Stimulated activated naive B cell treated with anti-CD40 and anti-IgM and Interleukin-4, amounts not matched to agents 10 μg/mL and 1 μg/mL and 100 μg/mL, for 72 hours (primary cell): ENCODE data around the gene KCNQ1.

Experiments used
- ATAC-seq, 2 donors: fragments of 150-1000 bp; cut with Tn5 transposase; replicated peaks; 2 replicates each; pipeline ENCODE4 v1.10.0; 2021; ENCODE audit warnings: moderate library complexity in 1 of 2
- DNase-seq: peaks from one replicate; pipeline ENCODE4 v3.0.0; 2021
- H3K27ac Mint-ChIP-seq: one replicate; pipeline ENCODE4 v1.8.0; 2022; ENCODE audit warnings: mild to moderate bottlenecking, mixed read lengths
- H3K27me3 Mint-ChIP-seq, 2 donors: one replicate each; pipeline ENCODE4 v1.8.0; 2022; ENCODE audit warnings: mixed read lengths in 2 of 2
- H3K36me3 Mint-ChIP-seq, 2 donors: one replicate each; pipeline ENCODE4 v1.8.0; 2022; ENCODE audit warnings: mixed read lengths in 2 of 2, mild to moderate bottlenecking in 1 of 2
- H3K4me1 Mint-ChIP-seq, 2 donors: one replicate each; pipeline ENCODE4 v1.8.0; 2022; ENCODE audit warnings: mixed read lengths in 2 of 2, mild to moderate bottlenecking in 1 of 2
- H3K4me3 Mint-ChIP-seq, 2 donors: one replicate each; pipeline ENCODE4 v1.8.0; 2022; ENCODE audit warnings: mild to moderate bottlenecking in 2 of 2, mixed read lengths in 2 of 2, moderate library complexity in 1 of 2
- H3K9me3 Mint-ChIP-seq, 2 donors: one replicate each; pipeline ENCODE4 v1.8.0; 2022; ENCODE audit warnings: mixed read lengths in 2 of 2, mild to moderate bottlenecking in 1 of 2

KCNQ1 gene

GRCh38 chr11:2869561-2870427 lies 425.0 kb downstream of the KCNQ1 start:
- Mint-ChIP-seq H3K4me1 (peaks cover 2 to 18% of the 10 kb centered on the region in 2 donors), H3K27ac (no peak overlapping the region), H3K36me3 (peaks cover 5 to 6% of the 10 kb centered on the region in 2 donors), H3K9me3 (peaks cover 3 to 5% of the 10 kb centered on the region in 2 donors), H3K27me3 (peaks cover 50 to 73% of the 10 kb centered on the region in 2 donors), H3K4me3 (no peak overlapping the region)
- ATAC-seq (no peak), DNase-seq (no peak)

DNA sequence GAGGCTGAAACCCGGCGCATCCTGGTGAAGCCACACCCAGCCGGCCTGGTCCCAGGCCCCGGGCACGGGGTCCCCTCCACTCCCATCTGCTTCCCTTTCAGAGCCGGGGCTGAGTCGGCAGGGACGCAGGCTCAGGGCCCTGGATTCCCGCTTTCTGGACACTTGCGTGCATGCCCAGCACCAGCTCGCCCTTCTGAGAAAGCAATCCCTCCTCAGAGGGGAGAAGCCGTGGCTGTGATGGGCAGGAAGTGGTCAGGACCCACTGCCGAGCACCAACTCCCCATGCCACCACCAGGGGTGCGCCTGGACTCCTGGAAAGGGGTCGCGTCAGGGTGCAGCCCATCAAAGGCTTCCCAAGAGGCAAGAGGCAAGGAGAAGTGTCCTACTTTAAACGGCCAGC lies 425.7 kb downstream of the KCNQ1 start:
- DNase-seq (no peak), ATAC-seq (no peak)
- Mint-ChIP-seq H3K4me1 (peaks cover 2 to 18% of the 10 kb centered on the region in 2 donors), H3K9me3 (peaks cover 8 to 9% of the 10 kb centered on the region in 2 donors), H3K27me3 (peaks cover 53 to 68% of the 10 kb centered on the region in 2 donors), H3K36me3 (peaks cover 7 to 8% of the 10 kb centered on the region in 2 donors), H3K27ac (no peak overlapping the region), H3K4me3 (no peak overlapping the region)

DNA sequence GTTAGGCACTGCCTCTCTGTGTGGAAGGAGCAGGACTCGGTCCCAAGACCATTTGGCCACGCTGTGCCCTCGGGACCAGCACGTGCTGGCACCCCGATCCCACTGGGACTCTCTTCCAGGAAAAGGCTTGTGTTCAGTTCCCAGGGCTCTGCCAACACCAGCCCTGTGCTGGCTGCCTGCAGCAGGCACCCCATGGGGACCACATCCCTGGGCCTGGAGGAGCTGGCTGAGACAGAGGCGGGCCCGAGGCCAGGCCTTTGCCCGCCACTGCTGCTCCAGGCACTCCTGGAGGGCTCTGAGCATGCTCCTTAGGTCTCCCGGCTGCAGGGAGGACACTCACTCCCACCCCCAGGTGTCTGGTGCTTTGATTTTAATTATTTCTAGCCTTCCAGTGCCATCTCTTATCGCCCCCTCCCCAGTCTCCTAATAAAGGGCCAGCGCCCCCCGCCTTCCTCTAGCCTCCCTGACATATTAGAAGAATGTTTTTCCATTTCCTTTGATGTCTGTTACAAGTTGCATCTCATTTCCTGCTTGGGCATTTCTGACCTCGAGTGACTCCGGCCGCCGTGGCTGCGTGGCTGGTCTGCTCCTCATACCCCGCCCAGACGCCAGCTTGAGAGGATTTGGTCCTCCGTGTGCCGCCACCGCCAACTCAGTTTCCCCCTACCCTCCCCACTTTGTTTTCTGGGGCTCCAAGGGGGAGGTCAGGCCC lies 426.3 kb downstream of the KCNQ1 start:
- Mint-ChIP-seq H3K36me3 (peaks cover 7 to 8% of the 10 kb centered on the region in 2 donors), H3K4me3 (no peak overlapping the region), H3K4me1 (peaks cover 2 to 18% of the 10 kb centered on the region in 2 donors), H3K27me3 (peaks cover 55 to 67% of the 10 kb centered on the region in 2 donors), H3K9me3 (peaks cover 8 to 9% of the 10 kb centered on the region in 2 donors), H3K27ac (no peak overlapping the region)
- ATAC-seq, result no peak
- no peak for DNase-seq

DNA sequence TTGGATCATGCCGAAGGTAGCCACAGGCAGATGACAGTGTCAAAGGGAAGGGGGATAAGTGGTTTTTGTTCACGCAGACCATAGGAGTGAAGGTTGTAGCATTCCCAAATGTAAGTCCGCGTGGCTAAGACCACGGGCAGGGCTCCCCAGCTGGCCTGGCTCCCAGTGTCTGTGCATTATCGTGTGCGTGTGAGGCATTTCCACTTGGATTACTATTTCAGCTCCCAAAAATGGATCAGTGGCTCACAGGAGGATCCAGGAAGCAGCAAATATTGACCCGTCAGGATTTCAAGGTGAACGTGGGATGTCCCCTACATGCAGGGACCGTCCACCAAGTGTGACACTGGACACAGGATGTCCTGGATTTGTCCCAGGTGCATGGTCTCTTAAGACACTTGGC lies 430.2 kb downstream of the KCNQ1 start:
- Mint-ChIP-seq H3K4me1 (no peaks in the 10 kb centered on the region), H3K4me3 (no peak overlapping the region), H3K27me3 (peaks cover 39 to 48% of the 10 kb centered on the region in 2 donors), H3K36me3 (peaks cover 6 to 7% of the 10 kb centered on the region in 2 donors), H3K9me3 (peaks cover 9 to 10% of the 10 kb centered on the region in 2 donors), H3K27ac (no peak overlapping the region)
- DNase-seq (no peak), ATAC-seq (no peak)

- Mint-ChIP-seq H3K27ac (no peak overlapping the region), H3K4me3 (no peak overlapping the region), H3K4me1 (no peaks in the 10 kb centered on the region), H3K36me3 (peaks cover 6 to 7% of the 10 kb centered on the region in 2 donors), H3K9me3 (peaks cover 9 to 10% of the 10 kb centered on the region in 2 donors), H3K27me3 (peaks cover 29 to 43% of the 10 kb centered on the region in 2 donors)
- no peak for DNase-seq
- no peak for ATAC-seq
Observed at GRCh38 chr11:2877474-2877873, 432.7 kb downstream of the KCNQ1 start.

- peaks cover 9 to 10% of the 10 kb centered on the region in 2 donors for H3K9me3 Mint-ChIP-seq
- peaks cover 6 to 7% of the 10 kb centered on the region in 2 donors for H3K36me3 Mint-ChIP-seq
- H3K27me3 Mint-ChIP-seq, result peaks cover 39 to 51% of the 10 kb centered on the region in 2 donors
- H3K4me3 Mint-ChIP-seq, result no peak overlapping the region
- ATAC-seq (no peak), DNase-seq (no peak)
- peaks cover 2 to 8% of the 10 kb centered on the region in 2 donors for H3K4me1 Mint-ChIP-seq
- no peak overlapping the region for H3K27ac Mint-ChIP-seq
Observed at GRCh38 chr11:2878782-2879181, 434.0 kb downstream of the KCNQ1 start.

DNA sequence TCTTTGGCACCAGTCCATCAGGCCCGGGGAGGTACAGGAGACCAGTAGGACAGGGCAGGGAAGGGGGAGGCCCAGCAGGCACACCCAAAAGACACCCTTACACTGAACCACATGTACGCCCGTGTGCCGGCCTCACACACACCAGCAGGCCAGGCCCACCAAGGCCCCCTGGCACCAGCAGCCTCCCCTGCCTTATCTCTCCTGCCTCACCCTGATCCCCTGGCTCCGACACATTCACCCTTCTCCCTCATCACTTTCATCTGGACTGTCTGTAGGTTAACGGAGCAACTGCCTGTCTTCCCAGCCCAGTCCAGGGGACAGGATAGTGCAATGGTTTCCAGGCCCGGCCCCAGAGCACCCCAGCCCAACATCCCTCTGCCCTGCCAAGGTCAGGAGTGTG lies 435.8 kb downstream of the KCNQ1 start:
- Mint-ChIP-seq H3K4me1 (peaks cover 5 to 13% of the 10 kb centered on the region in 2 donors), H3K27me3 (peaks cover 23 to 47% of the 10 kb centered on the region in 2 donors), H3K36me3 (no peaks in the 10 kb centered on the region), H3K4me3 (no peak overlapping the region), H3K27ac (no peak overlapping the region), H3K9me3 (peaks cover 0 to 2% of the 10 kb centered on the region in 2 donors)
- no peak for ATAC-seq
- no peak for DNase-seq

GRCh38 chr11:2881076-2881980 lies 436.5 kb downstream of the KCNQ1 start:
- Mint-ChIP-seq H3K36me3 (no peaks in the 10 kb centered on the region), H3K27me3 (peaks cover 21 to 47% of the 10 kb centered on the region in 2 donors), H3K4me3 (no peak overlapping the region), H3K9me3 (peaks cover 0 to 2% of the 10 kb centered on the region in 2 donors), H3K4me1 (peaks cover 5 to 13% of the 10 kb centered on the region in 2 donors), H3K27ac (no peak overlapping the region)
- no peak for ATAC-seq
- DNase-seq, result no peak

DNA sequence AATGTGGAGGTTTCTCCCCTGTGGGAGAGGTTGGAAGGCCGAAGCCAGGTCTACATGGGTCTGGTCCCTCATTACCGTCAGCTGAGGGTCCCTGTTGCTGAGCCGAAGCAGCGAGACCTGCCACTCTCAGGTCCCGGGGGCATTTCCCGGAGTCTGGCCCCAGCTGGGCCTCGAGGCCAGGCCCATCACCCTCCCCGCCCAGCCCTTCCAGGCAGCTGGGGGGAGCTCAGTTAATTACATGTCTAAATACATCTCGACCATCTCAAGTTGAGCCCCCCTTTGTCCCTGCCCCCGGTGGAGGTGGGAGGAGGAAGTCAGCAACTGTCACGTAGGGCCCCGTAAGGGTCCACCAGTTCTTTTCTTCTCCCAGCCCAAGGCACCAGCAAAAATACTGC lies 437.2 kb downstream of the KCNQ1 start:
- Mint-ChIP-seq H3K36me3 (no peaks in the 10 kb centered on the region), H3K4me3 (no peak overlapping the region), H3K27ac (no peak overlapping the region), H3K27me3 (peaks cover 21 to 47% of the 10 kb centered on the region in 2 donors), H3K4me1 (peaks cover 5 to 18% of the 10 kb centered on the region in 2 donors), H3K9me3 (no peaks in the 10 kb centered on the region)
- DNase-seq (no peak), ATAC-seq (no peak)

DNA sequence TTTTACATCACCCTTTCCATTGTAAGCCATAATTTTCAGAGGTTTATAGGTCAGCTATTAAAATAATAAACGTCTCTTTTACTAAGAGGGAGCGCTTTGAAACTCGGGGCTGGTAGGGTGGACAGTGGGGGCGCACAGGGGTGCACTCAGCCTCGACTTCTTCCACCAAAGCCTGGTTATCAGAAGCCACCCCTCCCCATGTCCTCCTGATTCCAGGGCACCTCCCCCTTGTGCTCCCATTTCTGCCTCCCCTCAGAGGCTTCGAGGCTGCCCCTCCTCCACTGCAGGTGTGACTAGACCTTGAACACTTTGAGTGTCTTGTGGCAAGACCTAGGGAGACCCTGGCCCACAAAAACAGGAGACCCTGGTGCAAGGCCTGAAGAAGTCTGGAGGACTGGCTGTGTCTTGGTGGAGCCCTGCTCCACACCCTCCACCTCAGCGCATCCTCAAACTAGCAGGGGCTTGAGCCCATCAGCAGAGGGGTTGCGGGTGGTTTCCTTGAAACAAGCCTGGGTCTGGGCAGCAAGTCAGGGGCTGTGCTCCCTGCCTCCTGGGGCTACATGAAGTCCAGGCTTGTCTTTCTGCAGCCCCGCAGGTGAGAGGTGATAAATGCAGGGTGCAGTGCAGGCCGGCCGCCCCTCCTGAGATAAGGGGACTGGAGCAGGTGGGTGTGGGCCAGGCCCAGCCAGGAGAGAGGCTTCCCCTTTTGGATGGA lies 437.7 kb downstream of the KCNQ1 start:
- Mint-ChIP-seq H3K9me3 (no peaks in the 10 kb centered on the region), H3K27ac (peak overlapping the region; percentile 42), H3K27me3 (peaks cover 21 to 47% of the 10 kb centered on the region in 2 donors), H3K4me3 (peak overlapping the region; percentile 61 to 66), H3K36me3 (no peaks in the 10 kb centered on the region), H3K4me1 (peaks cover 5 to 18% of the 10 kb centered on the region in 2 donors)
- ATAC-seq (no peak), DNase-seq (no peak)

- Mint-ChIP-seq H3K27ac (no peak overlapping the region), H3K9me3 (no peaks in the 10 kb centered on the region), H3K4me1 (peaks cover 6 to 26% of the 10 kb centered on the region in 2 donors), H3K36me3 (no peaks in the 10 kb centered on the region), H3K4me3 (peak overlapping the region; percentile 41 to 46), H3K27me3 (peaks cover 21 to 42% of the 10 kb centered on the region in 2 donors)
- ATAC-seq (no peak), DNase-seq (no peak)
Observed at GRCh38 chr11:2883640-2883978, 438.8 kb downstream of the KCNQ1 start.

DNA sequence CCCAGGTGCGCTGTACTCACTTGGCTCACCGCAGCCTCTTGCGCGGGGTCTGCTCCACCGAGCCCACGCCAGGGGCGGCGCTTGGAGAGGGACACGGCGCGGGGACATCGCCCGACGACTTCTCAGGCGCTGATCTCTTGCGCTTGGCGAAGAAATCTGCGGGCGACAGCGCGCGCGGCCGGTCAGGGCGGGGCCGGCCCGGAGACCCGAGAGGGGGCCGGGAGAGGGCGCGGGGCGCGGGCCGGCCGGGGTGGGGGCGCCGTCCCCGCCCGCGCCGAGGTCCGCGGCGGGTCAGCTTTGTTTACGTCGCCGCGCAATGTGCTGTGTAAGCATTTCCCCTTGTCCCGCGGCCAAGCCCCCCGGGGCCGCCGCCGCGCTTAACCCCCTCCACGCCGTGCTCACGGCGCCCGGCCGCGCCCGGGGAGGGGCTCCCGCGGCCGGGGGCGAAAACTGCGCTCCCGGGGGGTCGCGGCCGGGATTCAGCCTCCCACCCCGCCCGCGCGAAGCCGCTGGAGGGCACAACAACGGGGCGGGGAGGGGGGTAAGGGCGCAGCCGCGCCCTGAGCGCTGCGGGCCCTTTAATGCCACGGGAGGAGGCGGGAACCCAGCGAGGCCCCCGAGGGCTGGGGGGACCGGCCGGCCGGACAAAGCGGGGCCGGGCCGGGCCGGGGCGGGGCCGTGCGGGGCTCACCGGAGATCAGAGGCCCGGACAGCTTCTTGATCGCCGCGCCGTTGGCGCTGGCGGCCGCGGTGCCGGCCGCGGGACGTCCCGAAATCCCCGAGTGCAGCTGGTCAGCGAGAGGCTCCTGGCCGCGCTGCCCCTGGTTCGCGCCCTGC lies 439.4 kb downstream of the KCNQ1 start:
- Mint-ChIP-seq H3K4me1 (peaks cover 6 to 26% of the 10 kb centered on the region in 2 donors), H3K27ac (no peak overlapping the region), H3K4me3 (peak overlapping the region; percentile 41 to 46), H3K36me3 (no peaks in the 10 kb centered on the region), H3K9me3 (no peaks in the 10 kb centered on the region), H3K27me3 (peaks cover 21 to 36% of the 10 kb centered on the region in 2 donors)
- DNase-seq (no peak), ATAC-seq (no peak)
